ENCODE measurements around the gene CD79B. TPM values are rescaled to one million over a fixed set of nuclear protein-coding genes. Genes with fewer than 3 reads are reported as not detected.
A peak's percentile ranks its signal among the peaks of the same experiment; 100 is the strongest.

Gene CD79B
- total and polyA plus RNA-seq, 9 donors, result 1.8 to 4.3 (median 2.5) TPM

DNA sequence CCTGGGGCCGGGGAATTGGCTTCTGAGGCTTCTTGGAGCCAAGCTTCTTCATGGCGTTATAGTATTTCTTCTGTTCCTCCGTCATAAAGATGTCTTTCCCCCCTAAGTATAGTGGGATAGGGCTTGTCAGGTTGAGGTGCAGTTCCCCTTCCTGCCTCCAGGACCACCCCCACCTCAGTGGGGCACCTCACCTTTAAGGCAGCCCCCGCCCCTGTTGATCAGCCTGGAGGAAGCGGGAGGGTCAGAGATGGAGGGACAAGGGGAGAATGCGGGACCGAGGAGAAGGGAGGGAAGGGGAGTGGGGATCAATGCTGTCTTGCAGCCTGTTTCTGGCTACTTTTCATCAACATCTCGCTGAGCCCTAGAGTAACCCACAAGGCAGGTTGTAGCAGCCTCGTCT lies 11.6 kb upstream of the CD79B start:
- H3K27me3 ChIP-seq (ENCODE audit: control insufficient read depth, insufficient read depth, low read length), result no peaks in the 10 kb centered on the region
- no peak overlapping the region for H3K27ac ChIP-seq (ENCODE audit: low read length)
- 71% methylated on average over 3 of the region's 9 CpGs for WGBS (ENCODE audit: insufficient coverage)
- H3K36me3 ChIP-seq (ENCODE audit: control insufficient read depth, insufficient read depth, low read length), result peaks cover 71% of the 10 kb centered on the region
- no peaks in the 10 kb centered on the region for H3K9me3 ChIP-seq (replicated peaks; ENCODE audit: control insufficient read depth, low read depth, low read length)
- DNase-seq, result no peak
- H3K4me3 ChIP-seq (ENCODE audit: low read length), result no peak overlapping the region
- peaks cover 11% of the 10 kb centered on the region for H3K4me1 ChIP-seq (ENCODE audit: control insufficient read depth, insufficient read depth, low read length)

DNA sequence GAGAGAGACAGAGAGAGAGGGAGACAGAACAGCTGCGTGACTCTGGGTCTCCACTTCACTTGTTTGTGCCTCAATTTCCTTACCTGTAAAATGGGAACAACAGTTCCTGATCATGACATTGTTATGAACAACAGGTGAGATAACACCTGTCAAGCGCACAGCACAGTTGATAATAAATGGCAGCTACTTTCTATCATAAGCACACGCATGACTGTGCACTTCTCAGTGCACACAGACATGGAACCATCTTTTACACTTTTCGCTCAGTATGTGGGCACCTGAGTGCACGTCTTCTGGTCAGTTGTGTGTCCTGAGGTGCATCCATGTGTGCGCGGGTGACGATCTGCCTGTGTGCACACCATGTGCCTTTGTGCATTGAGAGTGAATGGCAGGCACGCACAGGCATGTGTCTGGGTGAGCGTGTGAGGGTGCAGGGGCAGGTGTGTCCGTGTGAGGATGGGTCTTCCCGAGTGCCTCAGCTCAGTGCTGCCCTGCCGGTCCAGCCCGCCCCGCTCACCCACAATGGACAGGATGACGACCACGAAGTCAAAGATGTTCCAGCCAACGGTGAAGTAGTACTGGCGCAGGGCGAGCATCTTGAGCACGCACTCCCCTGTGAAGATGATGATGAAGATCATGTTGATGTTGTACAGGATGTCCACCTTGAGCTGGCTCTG lies 10.3 kb upstream of the CD79B start:
- 97% methylated on average over 20 of the region's 21 CpGs for WGBS (ENCODE audit: insufficient coverage)
- H3K9me3 ChIP-seq (replicated peaks; ENCODE audit: control insufficient read depth, low read depth, low read length), result no peaks in the 10 kb centered on the region
- H3K27me3 ChIP-seq (ENCODE audit: control insufficient read depth, insufficient read depth, low read length), result no peaks in the 10 kb centered on the region
- H3K4me1 ChIP-seq (ENCODE audit: control insufficient read depth, insufficient read depth, low read length), result peaks cover 10% of the 10 kb centered on the region
- H3K4me3 ChIP-seq (ENCODE audit: low read length), result no peak overlapping the region
- peaks cover 61% of the 10 kb centered on the region for H3K36me3 ChIP-seq (ENCODE audit: control insufficient read depth, insufficient read depth, low read length)
- H3K27ac ChIP-seq (ENCODE audit: low read length), result no peak overlapping the region
- DNase-seq, result no peak

DNA sequence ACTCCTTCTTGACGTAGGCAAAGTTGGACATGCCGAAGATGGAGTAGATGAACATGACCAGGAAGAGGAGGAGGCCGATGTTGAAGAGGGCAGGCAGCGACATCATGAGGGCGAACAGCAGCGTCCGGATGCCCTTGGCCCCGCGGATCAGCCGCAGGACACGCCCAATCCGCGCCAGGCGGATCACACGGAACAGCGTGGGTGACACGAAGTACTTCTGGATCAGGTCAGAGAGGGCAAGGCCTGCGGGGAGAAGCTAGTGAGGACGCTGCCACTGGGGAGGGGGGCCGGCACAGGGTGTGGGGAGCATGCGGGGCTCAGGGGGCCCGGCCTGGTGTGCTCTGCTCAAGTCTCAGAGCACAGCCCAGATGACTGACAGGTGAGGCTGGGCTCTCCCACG lies 9.6 kb upstream of the CD79B start:
- H3K27me3 ChIP-seq (ENCODE audit: control insufficient read depth, insufficient read depth, low read length), result no peaks in the 10 kb centered on the region
- no peak for DNase-seq
- WGBS (ENCODE audit: insufficient coverage), result 91% methylated on average over 23 of the region's 23 CpGs
- H3K4me1 ChIP-seq (ENCODE audit: control insufficient read depth, insufficient read depth, low read length), result peaks cover 10% of the 10 kb centered on the region
- no peak overlapping the region for H3K27ac ChIP-seq (ENCODE audit: low read length)
- H3K9me3 ChIP-seq (replicated peaks; ENCODE audit: control insufficient read depth, low read depth, low read length), result no peaks in the 10 kb centered on the region
- H3K4me3 ChIP-seq (ENCODE audit: low read length), result no peak overlapping the region
- H3K36me3 ChIP-seq (ENCODE audit: control insufficient read depth, insufficient read depth, low read length), result peaks cover 57% of the 10 kb centered on the region

DNA sequence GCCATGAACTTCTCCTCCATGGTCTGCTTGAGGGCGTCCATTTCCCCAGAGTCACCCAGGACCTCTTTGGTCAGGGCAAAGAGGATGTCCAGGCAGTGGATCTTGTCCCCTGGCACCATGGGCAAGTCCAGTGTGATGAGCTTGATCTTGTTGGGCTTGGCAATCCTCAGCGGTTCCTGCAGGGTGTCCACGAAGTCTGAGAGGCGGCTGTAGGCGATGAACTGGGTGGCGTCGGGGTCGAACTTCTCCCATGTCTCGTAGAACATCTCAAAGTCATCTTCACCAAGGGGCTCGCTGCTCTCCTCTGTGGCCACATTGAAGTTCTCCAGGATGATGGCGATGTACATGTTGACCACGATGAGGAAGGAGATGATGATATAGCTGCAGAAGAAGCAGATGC lies 9.0 kb upstream of the CD79B start:
- no peak overlapping the region for H3K4me3 ChIP-seq (ENCODE audit: low read length)
- peaks cover 54% of the 10 kb centered on the region for H3K36me3 ChIP-seq (ENCODE audit: control insufficient read depth, insufficient read depth, low read length)
- H3K9me3 ChIP-seq (replicated peaks; ENCODE audit: control insufficient read depth, low read depth, low read length), result no peaks in the 10 kb centered on the region
- no peak overlapping the region for H3K27ac ChIP-seq (ENCODE audit: low read length)
- 96% methylated on average over 10 of the region's 12 CpGs for WGBS (ENCODE audit: insufficient coverage)
- peaks cover 6% of the 10 kb centered on the region for H3K4me1 ChIP-seq (ENCODE audit: control insufficient read depth, insufficient read depth, low read length)
- H3K27me3 ChIP-seq (ENCODE audit: control insufficient read depth, insufficient read depth, low read length), result no peaks in the 10 kb centered on the region
- DNase-seq, result no peak

DNA sequence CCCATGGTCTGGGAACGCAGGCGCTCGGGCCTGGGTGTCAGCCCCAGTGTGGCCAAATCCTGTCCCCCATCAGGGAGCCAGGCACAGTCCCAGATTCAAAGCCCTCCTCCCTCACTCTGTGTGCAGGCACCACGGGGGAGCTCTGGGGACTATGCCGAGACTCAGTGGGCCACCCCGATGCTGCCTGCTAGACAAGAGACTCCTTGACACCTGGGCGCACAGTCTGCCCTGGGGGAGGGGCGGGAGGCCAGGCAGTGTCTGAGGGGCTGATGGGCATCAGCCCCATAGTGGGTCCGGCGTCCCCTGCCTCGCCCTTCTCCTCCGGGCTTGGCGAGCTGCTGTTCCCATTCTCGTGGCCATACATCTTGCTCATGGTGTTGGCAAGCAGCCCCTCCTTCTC lies 8.5 kb upstream of the CD79B start:
- peaks cover 49% of the 10 kb centered on the region for H3K36me3 ChIP-seq (ENCODE audit: control insufficient read depth, insufficient read depth, low read length)
- WGBS (ENCODE audit: insufficient coverage), result 93% methylated on average over 14 of the region's 14 CpGs

DNA sequence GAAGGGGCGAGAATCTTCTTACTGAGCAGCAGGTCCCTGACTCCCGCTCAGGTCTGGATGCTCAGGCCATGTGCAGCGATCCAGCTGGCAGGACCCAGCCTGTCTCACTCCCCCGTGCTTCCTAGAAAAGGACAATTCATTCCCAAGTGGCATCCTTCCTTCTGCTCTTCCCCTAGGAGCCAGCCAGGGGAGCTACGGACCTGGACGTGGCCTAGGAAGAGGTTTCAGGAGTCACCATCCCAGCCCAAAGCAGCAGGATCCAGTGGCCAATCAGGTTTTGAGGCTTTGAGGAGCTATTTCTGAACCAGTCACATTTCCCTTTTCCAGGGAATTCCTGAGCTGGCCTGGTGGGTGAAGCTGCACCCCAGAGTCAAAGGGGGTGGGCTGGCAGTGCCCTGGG lies 7.8 kb upstream of the CD79B start:
- H3K36me3 ChIP-seq (ENCODE audit: control insufficient read depth, insufficient read depth, low read length), result peaks cover 43% of the 10 kb centered on the region
- no peak overlapping the region for H3K27ac ChIP-seq (ENCODE audit: low read length)
- WGBS (ENCODE audit: insufficient coverage), result 78% methylated on average over 1 of the region's 6 CpGs
- H3K27me3 ChIP-seq (ENCODE audit: control insufficient read depth, insufficient read depth, low read length), result no peaks in the 10 kb centered on the region
- no peaks in the 10 kb centered on the region for H3K9me3 ChIP-seq (replicated peaks; ENCODE audit: control insufficient read depth, low read depth, low read length)
- H3K4me3 ChIP-seq (ENCODE audit: low read length), result no peak overlapping the region
- no peak for DNase-seq
- H3K4me1 ChIP-seq (ENCODE audit: control insufficient read depth, insufficient read depth, low read length), result peaks cover 6% of the 10 kb centered on the region

More for the DNA sequence above, 8.5 kb upstream of the CD79B start:
- H3K4me3 ChIP-seq (ENCODE audit: low read length), result no peak overlapping the region
- H3K4me1 ChIP-seq (ENCODE audit: control insufficient read depth, insufficient read depth, low read length), result peaks cover 6% of the 10 kb centered on the region
- no peak for DNase-seq
- H3K9me3 ChIP-seq (replicated peaks; ENCODE audit: control insufficient read depth, low read depth, low read length), result no peaks in the 10 kb centered on the region
- no peak overlapping the region for H3K27ac ChIP-seq (ENCODE audit: low read length)
- H3K27me3 ChIP-seq (ENCODE audit: control insufficient read depth, insufficient read depth, low read length), result no peaks in the 10 kb centered on the region

DNA sequence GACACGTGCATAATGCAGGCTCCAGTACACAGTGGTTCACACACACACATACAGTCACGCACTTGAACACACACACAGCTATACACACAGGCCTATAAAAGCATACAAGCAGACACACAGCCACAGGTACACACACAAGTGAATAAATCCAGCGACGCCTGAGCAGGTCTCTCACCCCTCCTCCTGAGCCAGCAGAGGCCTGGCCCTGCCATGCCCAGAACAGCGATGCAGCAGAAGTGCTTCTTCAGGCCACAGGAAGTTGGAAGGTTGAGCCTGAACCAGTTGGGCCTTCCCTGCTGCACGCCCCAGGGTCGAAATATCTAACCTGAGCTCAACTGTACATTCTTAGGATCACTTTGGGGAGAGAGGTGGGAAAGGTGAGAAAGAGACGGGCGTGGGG lies 7.3 kb upstream of the CD79B start:
- H3K27me3 ChIP-seq (ENCODE audit: control insufficient read depth, insufficient read depth, low read length), result no peaks in the 10 kb centered on the region
- no peak overlapping the region for H3K4me3 ChIP-seq (ENCODE audit: low read length)
- no peak overlapping the region for H3K27ac ChIP-seq (ENCODE audit: low read length)
- no peak for DNase-seq
- WGBS (ENCODE audit: insufficient coverage), result 82% methylated on average over 9 of the region's 9 CpGs
- peaks cover 38% of the 10 kb centered on the region for H3K36me3 ChIP-seq (ENCODE audit: control insufficient read depth, insufficient read depth, low read length)
- no peaks in the 10 kb centered on the region for H3K9me3 ChIP-seq (replicated peaks; ENCODE audit: control insufficient read depth, low read depth, low read length)
- H3K4me1 ChIP-seq (ENCODE audit: control insufficient read depth, insufficient read depth, low read length), result peaks cover 10% of the 10 kb centered on the region

DNA sequence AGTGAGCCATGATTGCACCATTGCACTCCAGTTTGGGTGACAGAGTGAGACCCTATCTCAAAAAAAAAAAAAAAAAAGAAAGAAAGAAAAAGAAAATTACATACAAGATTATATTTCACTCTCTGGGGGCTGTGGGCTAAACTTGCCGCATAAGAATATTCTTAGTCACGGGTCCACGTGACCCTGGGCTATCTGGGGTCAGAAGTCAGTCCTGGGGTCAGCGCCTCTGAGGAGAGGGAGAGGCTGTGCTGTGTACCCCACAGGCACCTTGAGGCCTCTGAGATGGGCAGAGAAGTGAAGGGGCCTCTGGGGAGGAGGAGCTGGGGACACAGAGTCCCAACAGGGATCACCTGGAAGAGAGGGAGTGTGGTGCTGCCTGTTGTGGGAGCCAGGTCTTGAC lies 5.8 kb upstream of the CD79B start:
- Histone ChIP-seq H3K4me3 (ENCODE audit: low read length) (no peak overlapping the region), H3K9me3 (replicated peaks; ENCODE audit: control insufficient read depth, low read depth, low read length) (no peaks in the 10 kb centered on the region), H3K4me1 (ENCODE audit: control insufficient read depth, insufficient read depth, low read length) (peaks cover 15% of the 10 kb centered on the region), H3K27me3 (ENCODE audit: control insufficient read depth, insufficient read depth, low read length) (no peaks in the 10 kb centered on the region), H3K36me3 (ENCODE audit: control insufficient read depth, insufficient read depth, low read length) (peaks cover 30% of the 10 kb centered on the region), H3K27ac (ENCODE audit: low read length) (no peak overlapping the region)
- 73% methylated on average over 3 of the region's 4 CpGs for WGBS (ENCODE audit: insufficient coverage)
- DNase-seq, result no peak

DNA sequence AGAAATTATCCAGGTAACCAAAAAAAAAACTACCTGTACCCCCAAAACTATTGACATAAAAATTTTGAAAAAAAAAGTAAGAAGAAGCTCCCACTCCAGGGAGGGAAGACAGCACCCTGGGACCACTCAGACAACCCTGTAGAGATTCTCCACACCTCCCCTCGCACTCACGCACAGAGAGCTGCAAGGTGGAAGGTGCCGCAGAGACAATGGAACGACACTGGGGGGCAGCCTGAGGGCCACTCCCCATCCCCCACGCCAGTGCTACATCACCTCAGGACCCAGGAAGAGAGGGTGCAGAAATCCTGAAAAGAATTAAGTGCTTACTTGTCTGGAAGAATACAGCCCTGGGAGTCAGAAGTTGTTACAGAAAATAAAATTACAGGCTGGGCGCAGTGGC lies 5.2 kb upstream of the CD79B start:
- H3K27me3 ChIP-seq (ENCODE audit: control insufficient read depth, insufficient read depth, low read length), result no peaks in the 10 kb centered on the region
- no peak for DNase-seq

DNA sequence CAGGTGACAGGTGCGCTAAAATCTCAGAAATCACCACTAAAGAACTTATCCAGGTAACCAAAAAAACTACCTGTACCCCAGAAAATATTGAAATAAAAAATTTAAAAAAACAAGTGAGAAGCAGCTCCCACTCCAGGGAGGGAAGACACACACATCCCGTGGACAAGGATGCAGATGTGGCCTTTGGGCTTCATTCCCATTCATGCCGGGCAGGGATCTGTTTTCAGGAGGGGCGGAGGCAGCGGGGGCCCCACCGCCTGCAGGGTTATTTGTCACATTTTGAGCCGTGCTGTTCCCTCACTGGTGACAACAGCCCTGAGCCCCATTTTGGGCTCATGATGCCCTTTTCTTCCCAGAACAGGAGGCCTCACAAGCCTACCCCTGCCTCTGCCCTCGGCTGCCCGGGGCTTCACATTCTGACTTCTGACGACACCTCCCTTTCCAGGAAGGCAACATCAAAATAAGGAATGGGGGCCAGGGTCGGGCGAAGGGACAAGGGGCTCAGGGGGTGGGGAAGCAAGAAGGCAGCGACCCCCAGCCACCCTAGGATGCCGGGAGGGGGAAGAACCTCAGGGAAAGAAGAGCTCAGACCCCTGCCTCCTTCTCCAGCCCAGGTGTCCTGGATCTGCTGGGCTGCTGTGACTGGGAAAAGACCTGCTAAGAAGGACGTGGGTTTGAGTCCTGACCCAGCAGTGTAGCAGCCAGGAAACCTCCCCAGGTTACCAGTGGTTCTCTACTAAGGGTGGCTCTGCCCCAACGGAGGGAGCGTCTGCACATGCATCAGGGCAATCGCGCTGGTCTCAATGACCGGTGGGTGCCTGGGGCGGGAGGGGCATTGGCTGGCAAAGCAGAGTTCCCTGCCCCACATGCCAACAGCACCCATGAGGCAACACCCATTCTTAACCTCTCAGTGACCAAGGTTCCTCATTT lies 2.3 kb upstream of the CD79B start:
- Histone ChIP-seq H3K36me3 (ENCODE audit: control insufficient read depth, insufficient read depth, low read length) (no peaks in the 10 kb centered on the region), H3K4me3 (ENCODE audit: low read length) (no peak overlapping the region), H3K27ac (ENCODE audit: low read length) (no peak overlapping the region), H3K27me3 (ENCODE audit: control insufficient read depth, insufficient read depth, low read length) (no peaks in the 10 kb centered on the region), H3K9me3 (replicated peaks; ENCODE audit: control insufficient read depth, low read depth, low read length) (no peaks in the 10 kb centered on the region), H3K4me1 (ENCODE audit: control insufficient read depth, insufficient read depth, low read length) (peaks cover 40% of the 10 kb centered on the region)
- 40% methylated on average over 11 of the region's 21 CpGs for WGBS (ENCODE audit: insufficient coverage)
- peak; percentile 66 for DNase-seq

More for the DNA sequence above, 5.2 kb upstream of the CD79B start:
- Histone ChIP-seq H3K4me1 (ENCODE audit: control insufficient read depth, insufficient read depth, low read length) (peaks cover 20% of the 10 kb centered on the region), H3K36me3 (ENCODE audit: control insufficient read depth, insufficient read depth, low read length) (peaks cover 25% of the 10 kb centered on the region), H3K9me3 (replicated peaks; ENCODE audit: control insufficient read depth, low read depth, low read length) (no peaks in the 10 kb centered on the region), H3K27ac (ENCODE audit: low read length) (no peak overlapping the region), H3K4me3 (ENCODE audit: low read length) (no peak overlapping the region)
- WGBS (ENCODE audit: insufficient coverage), result 100% methylated on average over 1 of the region's 6 CpGs
